ENCODE data around the gene MYO7A.

Gene MYO7A

GRCh38 chr11:77129842-77130756, 2.1 kb downstream of the MYO7A start:
- TF ChIP-seq CTCF (IDR thresholded peaks at IDR 0.05; ENCODE audit: extremely low read depth, missing control alignments), result no peak
- DNase-seq (ENCODE audit: low spot score), result no peak

- DNase-seq (ENCODE audit: low spot score), result no peak
- no peak for TF ChIP-seq CTCF (IDR thresholded peaks at IDR 0.05; ENCODE audit: extremely low read depth, missing control alignments)
Observed at GRCh38 chr11:77130763-77131513, 2.9 kb downstream of the MYO7A start.

DNA sequence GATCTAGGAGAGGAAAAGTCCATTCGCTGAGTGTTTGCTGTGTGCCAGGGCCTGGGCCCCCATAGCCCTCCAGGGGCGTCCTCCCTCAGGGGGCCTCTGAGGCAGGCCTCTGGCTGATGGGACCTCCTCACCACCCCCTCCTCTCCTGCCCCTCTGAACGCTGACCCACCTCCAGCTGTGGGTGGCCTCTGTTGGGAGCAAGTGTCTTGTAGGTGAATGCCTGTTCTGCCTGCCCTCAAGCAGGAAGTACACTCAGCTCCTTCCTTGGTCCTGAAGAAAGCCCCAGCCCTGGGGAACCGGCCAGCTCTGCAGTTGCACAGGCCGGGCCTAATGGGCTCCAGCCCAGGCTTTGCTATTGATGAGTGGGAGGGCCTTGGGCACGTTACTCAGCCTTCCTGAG, 3.5 kb downstream of the MYO7A start:
- no peak for DNase-seq (ENCODE audit: low spot score)
- TF ChIP-seq CTCF (IDR thresholded peaks at IDR 0.05; ENCODE audit: extremely low read depth, missing control alignments), result no peak

DNA sequence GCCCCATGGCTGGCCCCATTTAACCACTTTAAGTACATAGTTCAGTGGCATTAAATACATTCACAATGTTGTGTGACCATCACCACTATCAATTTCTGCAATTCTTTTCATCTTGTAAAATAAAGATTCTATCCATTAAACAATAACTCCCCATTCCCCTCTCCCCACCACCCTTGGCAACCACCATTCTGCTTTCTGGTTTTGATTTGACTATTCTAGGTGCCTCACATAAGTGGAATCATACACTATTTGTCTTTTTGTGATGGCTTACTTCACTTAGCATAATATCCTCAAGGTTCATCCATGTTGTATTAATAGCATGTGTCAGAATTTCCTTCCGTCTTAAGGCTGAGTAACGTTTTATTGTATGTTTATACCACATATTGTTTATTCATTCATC, 7.0 kb downstream of the MYO7A start:
- no peak for DNase-seq (ENCODE audit: low spot score)

GRCh38 chr11:77136074-77136473, 8.0 kb downstream of the MYO7A start:
- DNase-seq (ENCODE audit: low spot score), result no peak
- TF ChIP-seq CTCF (IDR thresholded peaks at IDR 0.05; ENCODE audit: extremely low read depth, missing control alignments), result no peak

More for the DNA sequence above, 7.0 kb downstream of the MYO7A start:
- TF ChIP-seq CTCF (IDR thresholded peaks at IDR 0.05; ENCODE audit: extremely low read depth, missing control alignments), result no peak

- DNase-seq (ENCODE audit: low spot score), result no peak
- TF ChIP-seq CTCF (IDR thresholded peaks at IDR 0.05; ENCODE audit: extremely low read depth, missing control alignments), result no peak
Observed at GRCh38 chr11:77136784-77137420, 8.9 kb downstream of the MYO7A start.

- DNase-seq (ENCODE audit: low spot score), result no peak
- no peak for TF ChIP-seq CTCF (IDR thresholded peaks at IDR 0.05; ENCODE audit: extremely low read depth, missing control alignments)
Observed at GRCh38 chr11:77137421-77137820, 9.4 kb downstream of the MYO7A start.

All from GM20000 (cell line).